ENCODE results near the gene ABI1. TPM values are rescaled to one million over a fixed set of nuclear protein-coding genes. Genes with fewer than 3 reads are reported as not detected.
"Not testable (repeated sequence)": the region's sequence is repeated elsewhere in the genome, so short reads cannot be mapped to it uniquely, and the experiment has no call there.

The ABI1 gene
- polyA plus RNA-seq, 5 donors = 54.1 to 78.1 (median 67.5) TPM

- DNase-seq = no peak
These were observed 2.6 kb downstream of the ABI1 start for GRCh38 chr10:26857991-26858706.

DNA sequence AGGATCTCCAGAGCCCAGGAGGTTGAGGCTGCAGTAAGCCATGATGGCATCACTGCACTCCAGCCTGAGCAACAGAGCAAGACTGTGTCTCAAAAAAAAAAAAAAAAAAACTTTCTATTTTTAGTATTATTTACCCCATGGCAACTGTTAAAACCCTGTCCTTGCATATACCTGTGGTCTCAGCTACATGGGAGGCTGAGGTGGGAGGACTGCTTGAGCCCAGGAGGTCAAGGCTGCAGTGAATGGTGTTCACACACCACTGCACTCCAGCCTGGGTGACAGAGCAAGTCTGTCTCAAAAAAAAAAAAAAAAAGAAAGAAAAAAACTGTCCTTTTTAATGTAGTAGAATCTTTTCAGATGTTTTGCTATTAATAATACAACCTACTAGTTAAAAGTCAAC lies 3.2 kb downstream of the ABI1 start:
- not testable (repeated sequence) for DNase-seq

- DNase-seq = no peak
These were observed 5.6 kb downstream of the ABI1 start for GRCh38 chr10:26855186-26855585.

DNA sequence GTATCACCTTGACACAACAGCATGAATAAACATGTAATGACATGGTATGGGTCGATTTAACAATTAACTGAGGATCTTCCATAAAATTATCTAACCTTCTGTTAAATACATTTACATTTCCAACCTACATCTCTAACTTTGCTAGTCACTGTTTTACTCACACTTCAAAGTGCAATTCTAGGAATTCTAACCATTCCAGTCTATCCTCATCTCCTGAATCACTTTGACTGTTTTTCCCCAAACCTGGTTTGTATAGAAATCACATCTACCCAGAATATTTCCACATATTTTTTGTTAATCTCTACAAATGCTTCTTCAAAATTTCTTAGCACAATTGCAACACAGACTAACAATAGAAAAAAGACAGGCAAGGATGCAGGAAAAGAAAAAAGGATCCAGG lies 6.2 kb downstream of the ABI1 start:
- DNase-seq = no peak

DNA sequence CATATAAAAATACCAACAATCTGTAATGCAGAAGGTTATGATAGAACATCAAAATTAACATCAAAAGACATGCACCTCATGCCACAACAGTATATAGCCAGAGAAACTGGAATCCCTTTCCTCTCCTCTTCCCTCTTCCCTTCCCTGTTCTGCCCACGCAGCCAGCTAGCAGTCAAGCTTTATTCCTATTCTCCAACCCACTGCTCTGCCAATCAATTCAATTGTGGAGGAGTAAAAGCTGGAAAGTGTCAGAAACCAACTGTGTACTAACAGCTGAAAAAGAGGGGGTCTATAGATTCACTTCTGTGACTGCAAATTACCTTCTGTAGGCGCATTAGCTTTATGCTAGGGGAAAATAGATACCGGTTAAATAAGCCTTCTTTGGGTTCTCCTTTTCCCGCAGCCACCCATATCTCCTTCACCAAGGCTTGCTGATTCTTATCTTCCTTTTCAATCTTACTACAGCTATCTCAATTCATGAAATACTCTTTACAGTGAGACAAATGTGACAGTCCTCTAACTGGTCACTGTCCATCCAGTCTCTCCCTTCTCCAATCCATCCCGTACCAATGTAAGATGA lies 16.3 kb downstream of the ABI1 start:
- DNase-seq = no peak

GRCh38 chr10:26843736-26844135 lies 17.0 kb downstream of the ABI1 start:
- no peak for DNase-seq

- DNase-seq = no peak
These were observed 18.9 kb downstream of the ABI1 start for GRCh38 chr10:26841733-26842317.

- DNase-seq = no peak
These were observed 19.6 kb downstream of the ABI1 start for GRCh38 chr10:26840938-26841732.

DNA sequence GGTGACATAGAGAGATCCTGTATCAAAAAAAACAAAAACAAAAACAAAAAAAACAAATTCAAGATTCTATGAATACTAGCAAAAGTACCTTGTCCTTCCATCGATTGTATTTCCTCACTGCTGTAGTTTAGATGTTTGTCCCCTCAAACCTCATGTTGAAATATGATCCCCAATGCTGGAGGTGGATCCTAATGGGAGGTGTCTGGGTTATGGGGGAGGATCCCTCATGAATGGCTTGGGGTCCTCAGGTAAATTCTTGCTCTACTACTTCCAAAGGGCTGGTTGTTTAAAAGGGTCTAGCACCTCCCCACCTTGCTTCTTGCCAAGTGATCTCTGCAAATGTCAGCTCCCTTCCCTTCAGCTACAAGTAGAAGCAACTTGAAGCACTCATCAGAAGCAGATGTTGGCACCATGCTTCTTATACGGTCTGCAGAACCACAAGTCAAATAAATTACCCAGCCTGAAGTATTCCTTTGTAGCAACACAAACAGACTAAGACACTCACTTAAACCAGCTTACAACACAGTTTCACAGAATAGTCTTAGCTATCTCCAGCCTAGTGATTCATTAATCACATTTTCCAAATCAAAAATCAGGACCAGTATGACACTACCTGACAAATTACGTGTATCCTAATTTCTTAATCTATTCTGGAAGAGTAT lies 20.7 kb downstream of the ABI1 start:
- DNase-seq = no peak

DNA sequence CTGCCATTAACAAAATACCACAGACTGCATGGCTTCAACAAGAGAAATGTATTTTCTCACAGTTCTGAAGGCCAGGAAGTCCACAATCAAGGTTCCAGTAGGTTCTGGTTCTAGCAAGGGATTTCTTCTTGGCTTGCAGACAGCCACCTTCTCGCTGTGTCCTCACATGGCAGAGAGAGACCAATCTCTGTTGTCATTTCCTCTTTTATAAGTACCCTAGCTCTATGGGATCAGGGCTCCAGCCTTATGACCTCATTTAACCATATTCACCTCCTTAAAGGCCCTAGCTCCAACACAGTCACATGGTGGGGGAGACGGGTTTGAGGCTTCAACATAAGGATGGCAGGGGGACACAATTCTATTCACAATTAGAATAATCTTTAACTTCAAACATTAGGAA lies 23.6 kb downstream of the ABI1 start:
- no peak for DNase-seq

- no peak for DNase-seq
These were observed 25.7 kb downstream of the ABI1 start for GRCh38 chr10:26835025-26835424.

DNA sequence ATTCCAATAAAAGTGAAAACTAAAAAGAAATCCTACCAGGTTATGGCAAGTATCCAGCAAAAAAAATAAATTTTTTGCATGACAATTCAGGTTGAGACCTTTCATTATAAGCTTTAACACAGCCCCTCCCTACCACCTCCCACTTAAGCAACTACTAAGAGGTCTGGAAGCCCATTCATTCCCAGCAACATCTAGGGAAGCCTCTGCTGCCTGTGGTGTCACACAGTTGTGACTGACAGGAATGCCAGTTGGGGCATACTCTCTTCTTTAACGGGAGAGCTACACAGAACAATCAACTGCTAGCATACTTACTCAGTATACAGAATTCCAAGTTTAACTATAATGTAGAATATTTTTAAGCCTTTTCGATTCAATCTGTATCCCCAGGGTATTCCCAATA lies 27.8 kb downstream of the ABI1 start:
- DNase-seq = no peak

GRCh38 chr10:26831936-26832335 lies 28.8 kb downstream of the ABI1 start:
- DNase-seq = peak; percentile 61 to 76

GRCh38 chr10:26829810-26830515 lies 30.8 kb downstream of the ABI1 start:
- no peak for DNase-seq

DNA sequence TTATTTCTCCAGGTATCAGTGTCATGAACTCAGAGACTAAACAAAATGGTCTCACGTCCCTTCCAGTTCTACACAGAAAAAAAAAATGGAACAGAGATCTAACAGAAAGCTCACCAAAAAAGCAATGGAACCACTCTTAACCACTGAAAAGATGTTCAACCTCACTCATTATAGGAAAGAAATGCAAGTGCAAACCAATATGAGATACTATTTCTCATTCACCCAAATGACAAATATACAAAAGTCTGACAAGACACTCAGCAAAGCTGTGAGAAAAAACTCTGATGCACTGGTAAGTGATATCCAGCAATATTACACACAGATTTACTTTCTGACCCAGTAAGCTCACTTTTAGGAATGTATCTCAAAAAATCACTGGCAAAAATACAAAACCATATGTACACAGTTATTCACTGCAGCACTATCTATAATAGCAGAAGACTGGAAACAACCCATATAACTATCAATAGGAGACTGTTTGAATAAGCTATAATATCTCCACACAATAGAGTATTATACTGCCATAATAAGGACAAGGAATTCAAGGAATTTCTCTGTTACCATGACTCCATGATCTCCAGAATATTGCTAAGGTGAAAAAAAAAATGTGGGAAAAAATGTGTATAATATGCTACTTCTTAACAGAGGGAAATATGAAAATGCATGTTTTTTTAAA lies 36.6 kb downstream of the ABI1 start:
- DNase-seq = no peak

DNA sequence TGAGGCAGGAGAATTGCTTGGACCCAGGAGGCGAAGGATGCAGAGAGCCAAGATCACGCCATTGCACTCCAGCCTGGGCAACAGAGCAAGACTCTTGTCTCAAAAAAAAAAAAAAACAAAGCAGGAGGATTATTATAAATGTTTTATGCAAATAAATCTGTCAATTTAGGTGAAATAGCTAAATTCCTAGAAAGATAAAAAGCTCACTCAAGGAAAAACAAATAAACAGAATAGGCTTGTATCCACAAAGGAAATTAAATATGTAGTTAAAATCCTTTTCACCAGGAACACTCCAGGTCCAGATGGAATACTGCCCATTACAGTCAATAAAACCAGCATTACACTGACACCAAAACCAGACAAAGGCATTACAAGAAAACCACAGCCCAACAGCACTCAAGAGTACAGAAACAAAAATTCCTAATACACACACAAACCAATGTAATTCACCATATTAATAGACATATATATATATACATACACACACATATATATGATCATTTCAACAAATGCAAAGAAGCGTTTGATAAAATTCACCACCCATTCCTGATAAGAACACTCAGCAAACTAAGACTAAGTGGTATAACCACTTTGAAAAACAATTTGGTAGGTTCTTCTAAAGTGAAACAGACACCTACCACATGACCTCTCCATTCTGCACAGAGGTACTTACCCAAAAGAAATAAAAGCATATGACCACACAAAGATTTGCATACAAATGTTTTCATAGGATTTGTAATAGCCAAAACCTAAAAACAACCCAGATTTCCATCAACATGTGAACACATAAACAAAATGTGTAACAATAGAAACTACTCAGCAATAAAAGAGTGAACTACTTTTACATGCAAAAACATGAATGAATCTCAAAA lies 38.8 kb downstream of the ABI1 start:
- no peak for DNase-seq

GRCh38 chr10:26815500-26815899 lies 45.3 kb downstream of the ABI1 start:
- no peak for DNase-seq

GRCh38 chr10:26810435-26811026 lies 50.2 kb downstream of the ABI1 start:
- no peak for DNase-seq

DNA sequence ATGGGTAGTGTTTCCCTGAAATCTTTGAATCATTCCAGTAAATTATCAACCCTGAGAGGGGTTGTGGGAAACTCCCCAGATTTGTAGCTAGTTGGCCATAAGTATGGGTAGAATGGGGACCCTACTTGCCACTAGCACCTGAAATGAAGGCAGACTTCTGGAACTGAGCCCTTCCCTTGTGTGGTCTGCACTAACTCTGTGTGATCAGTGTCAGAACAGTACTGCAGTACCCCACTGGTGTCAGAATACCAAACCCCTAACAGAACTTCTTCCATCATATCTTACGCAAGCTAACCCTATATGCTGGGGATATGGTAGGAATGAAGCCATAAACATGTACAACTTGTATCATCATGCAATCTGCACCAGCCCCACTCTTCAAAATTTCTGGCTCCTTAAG lies 50.8 kb downstream of the ABI1 start:
- DNase-seq = no peak

Measured in right lung (tissue), 5 donors.